22Rv1 (cell line): ENCODE results near the gene RPAP3.

Experiments used
- ZFX ChIP-seq: fragments of 450-650 bp; IDR thresholded peaks from 2 replicates; pipeline ENCODE4 v1.6.1; 2017; ENCODE audit warnings: antibody characterized with exemption, borderline replicate concordance
- TF ChIP-seq, protein P1 (sequence below): fragments of 450-650 bp; IDR thresholded peaks from 2 replicates; pipeline ENCODE4 v1.5.1; 2017; ENCODE audit warnings: mild to moderate bottlenecking

DNA sequence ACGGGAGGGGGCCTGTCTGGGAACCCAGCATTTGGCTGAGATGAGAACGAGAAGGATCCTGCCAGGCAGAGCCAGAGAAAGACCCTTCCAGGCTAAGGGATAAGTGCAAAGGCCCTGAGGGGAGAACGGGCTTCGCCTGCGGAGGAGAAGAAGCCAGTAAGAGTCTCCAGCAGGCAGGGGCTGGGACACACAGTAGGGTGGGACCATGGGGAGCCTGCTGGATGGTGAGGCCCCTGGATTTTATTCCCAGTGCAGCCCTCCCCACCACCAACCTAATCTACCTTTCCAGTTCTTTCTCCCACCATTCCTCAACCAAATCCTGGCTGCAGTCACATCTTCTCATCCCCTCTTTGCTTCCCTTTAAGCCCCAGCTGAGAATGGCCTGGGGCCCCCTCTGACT is 40.2 kb upstream of the RPAP3 start:
- TF ChIP-seq, protein P1, sequence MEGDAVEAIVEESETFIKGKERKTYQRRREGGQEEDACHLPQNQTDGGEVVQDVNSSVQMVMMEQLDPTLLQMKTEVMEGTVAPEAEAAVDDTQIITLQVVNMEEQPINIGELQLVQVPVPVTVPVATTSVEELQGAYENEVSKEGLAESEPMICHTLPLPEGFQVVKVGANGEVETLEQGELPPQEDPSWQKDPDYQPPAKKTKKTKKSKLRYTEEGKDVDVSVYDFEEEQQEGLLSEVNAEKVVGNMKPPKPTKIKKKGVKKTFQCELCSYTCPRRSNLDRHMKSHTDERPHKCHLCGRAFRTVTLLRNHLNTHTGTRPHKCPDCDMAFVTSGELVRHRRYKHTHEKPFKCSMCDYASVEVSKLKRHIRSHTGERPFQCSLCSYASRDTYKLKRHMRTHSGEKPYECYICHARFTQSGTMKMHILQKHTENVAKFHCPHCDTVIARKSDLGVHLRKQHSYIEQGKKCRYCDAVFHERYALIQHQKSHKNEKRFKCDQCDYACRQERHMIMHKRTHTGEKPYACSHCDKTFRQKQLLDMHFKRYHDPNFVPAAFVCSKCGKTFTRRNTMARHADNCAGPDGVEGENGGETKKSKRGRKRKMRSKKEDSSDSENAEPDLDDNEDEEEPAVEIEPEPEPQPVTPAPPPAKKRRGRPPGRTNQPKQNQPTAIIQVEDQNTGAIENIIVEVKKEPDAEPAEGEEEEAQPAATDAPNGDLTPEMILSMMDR: no peak
- no peak for TF ChIP-seq ZFX
